NCI-H2029 treated with DMSO at 0.1 percent for 48 hours (cell line): ENCODE data around the gene PDZD4.

ENCODE experiments used
- DNase-seq: peaks from one replicate; lab custom pipeline; 2025; lab: John Stamatoyannopoulos, UW

Gene PDZD4

GRCh38 chrX:153868576-153869472, 38.5 kb upstream of the PDZD4 start:
- no peak for DNase-seq

- no peak for DNase-seq
Measured at GRCh38 chrX:153867671-153868070, 37.3 kb upstream of the PDZD4 start.

- no peak for DNase-seq
Measured at GRCh38 chrX:153867139-153867538, 36.8 kb upstream of the PDZD4 start.

GRCh38 chrX:153866302-153867019, 36.1 kb upstream of the PDZD4 start:
- no peak for DNase-seq

GRCh38 chrX:153865685-153866084, 35.3 kb upstream of the PDZD4 start:
- no peak for DNase-seq

- no peak for DNase-seq
Measured at GRCh38 chrX:153865321-153865580, 34.9 kb upstream of the PDZD4 start.

GRCh38 chrX:153864561-153865320, 34.4 kb upstream of the PDZD4 start:
- no peak for DNase-seq

GRCh38 chrX:153864101-153864500, 33.8 kb upstream of the PDZD4 start:
- DNase-seq: no peak

GRCh38 chrX:153863251-153863991, 33.1 kb upstream of the PDZD4 start:
- DNase-seq: no peak

GRCh38 chrX:153862369-153863250, 32.3 kb upstream of the PDZD4 start:
- no peak for DNase-seq

- DNase-seq: no peak
Measured at GRCh38 chrX:153861733-153862310, 31.5 kb upstream of the PDZD4 start.

GRCh38 chrX:153861151-153861550, 30.8 kb upstream of the PDZD4 start:
- DNase-seq: no peak

- no peak for DNase-seq
Measured at GRCh38 chrX:153857348-153857903, 27.1 kb upstream of the PDZD4 start.

GRCh38 chrX:153854702-153855101, 24.4 kb upstream of the PDZD4 start:
- no peak for DNase-seq

GRCh38 chrX:153853902-153854267, 23.5 kb upstream of the PDZD4 start:
- no peak for DNase-seq

GRCh38 chrX:153853180-153853901, 23.0 kb upstream of the PDZD4 start:
- DNase-seq: no peak

GRCh38 chrX:153851981-153852380, 21.6 kb upstream of the PDZD4 start:
- DNase-seq: no peak

- DNase-seq: no peak
Measured at GRCh38 chrX:153848325-153848724, 18.0 kb upstream of the PDZD4 start.

- no peak for DNase-seq
Measured at GRCh38 chrX:153845842-153846241, 15.5 kb upstream of the PDZD4 start.

GRCh38 chrX:153845195-153845594, 14.9 kb upstream of the PDZD4 start:
- no peak for DNase-seq
